ENCODE data around the gene ZNF587. TPM values are rescaled to one million over a fixed set of nuclear protein-coding genes. Genes with fewer than 3 reads are reported as not detected.
"Not testable (repeated sequence)": the region's sequence is repeated elsewhere in the genome, so short reads cannot be mapped to it uniquely, and the experiment has no call there.

Gene ZNF587
- total RNA-seq, 2 experiments from 2014 or later: 20.6 to 24.3 TPM

- no peaks in the 10 kb centered on the region for H3K9me3 Mint-ChIP-seq
- no peaks in the 10 kb centered on the region for H3K27me3 Mint-ChIP-seq
- no peak overlapping the region for H3K4me3 Mint-ChIP-seq
- peaks cover 42% of the 10 kb centered on the region for H3K4me1 Mint-ChIP-seq
- no peak for DNase-seq
- peaks cover 35% of the 10 kb centered on the region for H3K36me3 Mint-ChIP-seq
- no peak overlapping the region for H3K27ac Mint-ChIP-seq
Measured at GRCh38 chr19:57816652-57817051, 33.0 kb upstream of the ZNF587 start.

DNA sequence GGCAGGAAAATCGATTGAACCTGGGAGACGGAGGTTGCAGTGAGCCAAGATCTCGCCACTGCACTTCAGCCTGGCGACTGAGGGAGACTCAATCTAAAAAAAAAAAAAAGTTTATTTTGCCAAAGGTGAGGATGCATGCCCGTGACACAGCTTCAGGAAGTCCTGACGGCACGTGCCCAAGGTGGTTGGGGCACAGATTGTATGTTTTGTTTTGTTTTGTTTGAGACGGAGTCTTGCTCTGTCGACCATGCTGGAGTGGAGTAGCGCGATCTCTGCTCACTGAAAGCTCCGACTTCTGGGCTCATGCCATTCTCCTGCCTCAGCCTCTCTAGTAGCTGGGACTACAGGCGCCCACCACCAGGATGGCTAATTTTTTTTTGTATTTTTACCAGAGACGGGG is 31.7 kb upstream of the ZNF587 start:
- no peak overlapping the region for H3K4me3 Mint-ChIP-seq
- H3K27me3 Mint-ChIP-seq: no peaks in the 10 kb centered on the region
- no peak overlapping the region for H3K27ac Mint-ChIP-seq
- H3K4me1 Mint-ChIP-seq: peaks cover 41% of the 10 kb centered on the region
- no peaks in the 10 kb centered on the region for H3K9me3 Mint-ChIP-seq
- no peak for DNase-seq
- peaks cover 38% of the 10 kb centered on the region for H3K36me3 Mint-ChIP-seq

- Mint-ChIP-seq H3K36me3 (peaks cover 36% of the 10 kb centered on the region), H3K27me3 (no peaks in the 10 kb centered on the region), H3K9me3 (no peaks in the 10 kb centered on the region), H3K4me1 (peaks cover 40% of the 10 kb centered on the region), H3K27ac (peak overlapping the region; percentile 67), H3K4me3 (peak overlapping the region; percentile 69)
- no peak for DNase-seq
Measured at GRCh38 chr19:57818378-57818777, 31.3 kb upstream of the ZNF587 start.

DNA sequence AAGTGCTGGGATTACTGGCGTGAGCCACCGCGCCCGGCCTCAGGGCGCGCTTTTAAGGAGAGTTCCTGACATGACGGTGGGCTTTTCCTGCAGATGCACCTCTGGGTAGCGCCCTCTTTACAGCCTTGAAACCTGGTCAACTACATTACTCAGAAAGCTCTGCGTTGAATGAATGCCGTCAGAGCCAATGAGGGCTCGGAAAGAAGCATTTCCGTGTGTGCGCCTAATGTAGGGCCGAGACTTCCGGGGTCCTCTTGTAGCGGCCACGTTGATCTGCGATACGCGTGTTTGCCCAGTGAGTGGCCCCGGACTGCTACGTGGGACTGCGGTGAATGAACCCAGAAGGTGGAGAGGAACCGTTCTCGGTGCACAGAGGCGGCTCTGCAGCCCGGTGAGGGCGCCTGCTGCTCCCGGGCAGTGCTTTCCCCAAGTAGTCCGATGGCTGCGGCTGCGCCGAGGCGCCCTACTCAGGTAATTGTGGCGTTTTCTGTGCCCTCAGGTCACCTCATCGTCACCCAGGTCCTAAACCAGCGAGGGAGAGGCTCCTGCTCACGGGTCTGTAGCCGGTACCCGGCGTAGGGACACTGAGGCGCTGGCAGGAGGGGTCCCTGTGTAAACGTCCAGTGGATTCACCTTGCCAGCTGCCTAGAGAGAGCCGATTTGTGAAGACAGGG is 30.0 kb upstream of the ZNF587 start:
- H3K4me1 Mint-ChIP-seq: peaks cover 45% of the 10 kb centered on the region
- no peaks in the 10 kb centered on the region for H3K27me3 Mint-ChIP-seq
- peak overlapping the region; percentile 96 for H3K4me3 Mint-ChIP-seq

DNA sequence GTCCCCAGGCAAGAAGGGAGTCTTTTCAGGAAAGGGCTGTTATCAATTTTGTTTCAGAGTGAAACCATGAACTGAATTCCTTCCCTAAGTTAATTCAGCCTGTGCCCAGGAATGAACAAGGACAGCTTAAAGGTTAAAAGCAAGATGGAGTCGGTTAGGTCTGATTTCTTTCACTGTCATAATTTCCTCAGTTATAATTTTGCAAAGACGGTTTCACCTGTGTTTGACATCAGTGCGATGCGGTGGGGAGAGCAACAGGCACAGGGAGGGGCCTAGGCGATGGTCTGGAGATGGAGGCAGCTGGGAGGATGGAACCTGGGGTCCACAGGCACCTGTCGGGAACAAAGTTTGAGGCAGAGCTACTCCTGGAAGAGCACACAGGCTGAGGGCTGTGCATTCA is 29.1 kb upstream of the ZNF587 start:
- Mint-ChIP-seq H3K36me3 (peaks cover 38% of the 10 kb centered on the region), H3K4me3 (peak overlapping the region; percentile 96), H3K4me1 (peaks cover 43% of the 10 kb centered on the region), H3K9me3 (no peaks in the 10 kb centered on the region), H3K27ac (peak overlapping the region; percentile 96), H3K27me3 (no peaks in the 10 kb centered on the region)
- DNase-seq: no peak

More for the DNA sequence above, 30.0 kb upstream of the ZNF587 start:
- no peaks in the 10 kb centered on the region for H3K9me3 Mint-ChIP-seq
- H3K27ac Mint-ChIP-seq: peak overlapping the region; percentile 96
- DNase-seq: peak; percentile 79
- H3K36me3 Mint-ChIP-seq: peaks cover 34% of the 10 kb centered on the region

DNA sequence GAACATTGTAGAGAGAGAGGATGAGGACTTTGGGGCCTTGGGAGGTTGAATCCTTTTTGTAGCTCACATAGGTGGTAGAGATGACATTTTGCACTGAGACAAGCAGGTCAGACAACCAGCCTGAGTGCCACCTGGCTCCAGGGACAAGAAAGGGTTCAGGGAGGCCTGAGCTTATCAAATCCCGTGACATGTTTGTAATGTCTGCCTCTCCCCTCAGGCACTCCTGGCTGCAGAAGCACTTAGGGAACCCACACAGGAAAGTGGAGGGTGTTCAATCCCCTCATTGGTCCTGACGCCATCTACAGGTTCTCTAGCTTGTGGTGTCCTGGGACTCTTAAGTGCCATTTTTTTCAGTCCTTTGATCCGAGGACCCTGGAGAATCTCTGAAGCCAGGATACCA is 28.6 kb upstream of the ZNF587 start:
- peaks cover 43% of the 10 kb centered on the region for H3K4me1 Mint-ChIP-seq
- not testable (repeated sequence) for H3K27me3 Mint-ChIP-seq, DNase-seq, H3K9me3 Mint-ChIP-seq
- peak overlapping the region; percentile 96 for H3K4me3 Mint-ChIP-seq
- peaks cover 40% of the 10 kb centered on the region for H3K36me3 Mint-ChIP-seq
- H3K27ac Mint-ChIP-seq: peak overlapping the region; percentile 96

DNA sequence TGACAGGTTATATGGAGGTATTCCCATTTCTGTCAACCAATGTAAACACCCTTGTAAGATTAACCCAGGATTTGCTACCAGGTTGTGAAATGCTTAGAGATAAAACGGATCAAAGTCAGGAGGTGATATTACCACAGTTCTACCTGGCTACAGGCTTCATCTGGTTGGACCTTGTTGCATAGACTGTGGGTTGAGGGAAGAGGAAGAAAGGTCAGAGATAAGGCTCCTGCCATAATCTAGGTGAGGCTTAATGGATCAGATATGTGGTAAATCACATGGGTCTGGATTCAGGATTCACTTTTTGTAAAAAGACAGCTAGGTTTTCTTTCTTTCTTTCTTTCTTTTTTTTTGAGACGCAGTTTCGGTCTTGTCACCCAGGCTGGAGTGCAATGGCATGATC is 28.2 kb upstream of the ZNF587 start:
- not testable (repeated sequence) for H3K27me3 Mint-ChIP-seq, H3K27ac Mint-ChIP-seq, DNase-seq, H3K9me3 Mint-ChIP-seq
- Mint-ChIP-seq H3K36me3 (peaks cover 43% of the 10 kb centered on the region), H3K4me3 (peak overlapping the region; percentile 96), H3K4me1 (peaks cover 42% of the 10 kb centered on the region)

GRCh38 chr19:57823155-57823554 is 26.5 kb upstream of the ZNF587 start:
- Mint-ChIP-seq H3K36me3 (peaks cover 52% of the 10 kb centered on the region), H3K4me1 (peaks cover 47% of the 10 kb centered on the region), H3K27ac (peak overlapping the region; percentile 50), H3K4me3 (peak overlapping the region; percentile 18)
- not testable (repeated sequence) for H3K9me3 Mint-ChIP-seq, DNase-seq, H3K27me3 Mint-ChIP-seq

DNA sequence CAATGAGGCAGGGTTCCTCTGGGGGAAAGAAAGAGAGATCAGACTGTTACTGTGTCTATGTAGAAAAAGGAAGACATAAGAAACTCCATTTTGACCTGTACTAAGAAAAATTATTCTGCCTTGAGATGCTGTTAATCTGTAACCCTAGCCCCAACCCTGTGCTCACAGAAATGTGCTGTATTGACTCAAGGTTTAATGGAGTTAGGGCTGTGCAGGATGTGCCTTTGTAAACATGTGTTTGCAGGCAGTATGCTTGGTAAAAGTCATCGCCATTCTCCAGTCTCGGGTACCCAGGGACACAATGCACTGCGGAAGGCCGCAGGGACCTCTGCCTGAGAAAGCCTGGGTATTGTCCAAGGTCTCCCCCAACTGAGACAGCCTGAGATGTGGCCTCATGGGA is 26.1 kb upstream of the ZNF587 start:
- H3K27me3 Mint-ChIP-seq, H3K27ac Mint-ChIP-seq: not testable (repeated sequence)

DNA sequence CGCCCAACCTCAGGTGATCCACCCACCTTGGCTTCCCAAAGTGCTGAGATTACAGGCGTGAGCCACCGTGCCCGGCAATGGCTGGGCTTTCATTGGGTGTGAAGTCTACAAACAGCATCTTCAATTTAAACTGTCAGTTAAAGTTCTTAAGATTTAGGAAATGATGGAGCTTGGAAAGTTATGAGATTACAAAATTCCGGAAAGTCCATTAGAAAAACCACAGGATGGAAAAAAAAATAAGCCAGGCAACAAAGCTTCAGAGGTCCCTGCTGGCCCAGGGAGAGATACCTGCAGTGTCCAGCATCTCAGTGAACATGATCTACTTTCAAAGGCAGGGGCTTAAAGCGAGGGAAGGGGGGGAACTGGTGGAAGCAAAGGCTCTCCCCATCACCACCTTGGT is 24.1 kb upstream of the ZNF587 start:
- H3K27me3 Mint-ChIP-seq: no peaks in the 10 kb centered on the region
- H3K36me3 Mint-ChIP-seq: peaks cover 61% of the 10 kb centered on the region
- no peak for DNase-seq
- peaks cover 52% of the 10 kb centered on the region for H3K4me1 Mint-ChIP-seq
- no peak overlapping the region for H3K27ac Mint-ChIP-seq
- no peaks in the 10 kb centered on the region for H3K9me3 Mint-ChIP-seq
- H3K4me3 Mint-ChIP-seq: no peak overlapping the region

More for the DNA sequence above, 26.1 kb upstream of the ZNF587 start:
- not testable (repeated sequence) for H3K9me3 Mint-ChIP-seq, H3K4me3 Mint-ChIP-seq, DNase-seq
- Mint-ChIP-seq H3K4me1 (peaks cover 44% of the 10 kb centered on the region), H3K36me3 (peaks cover 52% of the 10 kb centered on the region)

DNA sequence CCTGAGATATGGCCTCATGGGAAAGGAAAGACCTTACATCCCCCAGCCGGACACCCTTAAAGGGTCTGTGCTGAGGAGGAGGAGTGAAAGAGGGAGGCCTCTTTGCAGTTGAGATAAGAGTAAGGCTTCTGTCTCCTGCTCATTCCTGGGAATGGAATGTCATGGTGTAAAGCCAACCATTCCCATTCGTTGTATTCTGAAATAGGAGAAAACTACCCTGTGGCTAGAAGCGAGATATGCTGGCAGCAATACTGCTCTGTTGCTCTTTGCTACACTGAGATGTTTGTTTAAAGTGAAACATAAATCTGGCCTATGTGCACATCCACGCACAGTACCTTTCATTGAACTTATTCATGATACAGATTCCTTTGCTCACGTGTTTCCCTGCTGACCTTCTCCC is 20.3 kb upstream of the ZNF587 start:
- H3K4me1 Mint-ChIP-seq: peaks cover 41% of the 10 kb centered on the region
- no peak for DNase-seq
- H3K36me3 Mint-ChIP-seq: peaks cover 54% of the 10 kb centered on the region
- H3K4me3 Mint-ChIP-seq: no peak overlapping the region
- H3K27ac Mint-ChIP-seq: no peak overlapping the region
- no peaks in the 10 kb centered on the region for H3K27me3 Mint-ChIP-seq
- no peaks in the 10 kb centered on the region for H3K9me3 Mint-ChIP-seq

DNA sequence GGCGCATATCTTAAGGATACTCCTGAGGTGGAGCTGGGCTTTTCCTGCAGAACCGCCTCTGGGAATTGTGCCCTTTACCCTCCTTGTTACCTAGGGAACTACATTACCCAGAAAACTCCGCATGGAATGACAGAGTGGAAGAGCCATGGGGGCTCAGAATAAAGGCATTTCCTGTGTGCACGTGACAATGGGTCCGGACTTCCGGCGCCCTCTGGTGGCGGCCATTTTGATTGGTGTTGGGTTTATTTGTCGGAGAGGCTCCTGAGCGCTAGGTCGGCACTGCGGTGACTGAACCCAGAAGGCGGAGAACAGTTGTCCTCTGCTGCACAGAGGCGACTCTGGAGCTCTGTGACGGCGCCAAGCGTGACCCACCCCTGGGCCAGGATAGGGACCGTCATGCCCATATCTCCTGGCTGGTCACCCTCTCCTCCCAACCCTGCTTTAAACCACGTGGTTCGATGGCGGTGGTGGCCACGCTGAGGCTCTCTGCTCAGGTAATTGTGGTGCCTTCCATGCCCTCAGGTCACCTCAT is 19.5 kb upstream of the ZNF587 start, which contains the start of gene ZNF587B:
Gene ZNF587B (plus strand): TSS at position 229 of the 532 bp plus-strand sequence. CDS start 230 bp downstream, at position 459.
- Mint-ChIP-seq H3K27me3 (no peaks in the 10 kb centered on the region), H3K4me3 (peak within 1 kb of the TSS; percentile 59), H3K36me3 (peaks cover 49% of the 10 kb centered on the region), H3K4me1 (peaks cover 36% of the 10 kb centered on the region), H3K27ac (peak within 1 kb of the TSS; percentile 60), H3K9me3 (no peaks in the 10 kb centered on the region)
- peak; percentile 35 for DNase-seq

DNA sequence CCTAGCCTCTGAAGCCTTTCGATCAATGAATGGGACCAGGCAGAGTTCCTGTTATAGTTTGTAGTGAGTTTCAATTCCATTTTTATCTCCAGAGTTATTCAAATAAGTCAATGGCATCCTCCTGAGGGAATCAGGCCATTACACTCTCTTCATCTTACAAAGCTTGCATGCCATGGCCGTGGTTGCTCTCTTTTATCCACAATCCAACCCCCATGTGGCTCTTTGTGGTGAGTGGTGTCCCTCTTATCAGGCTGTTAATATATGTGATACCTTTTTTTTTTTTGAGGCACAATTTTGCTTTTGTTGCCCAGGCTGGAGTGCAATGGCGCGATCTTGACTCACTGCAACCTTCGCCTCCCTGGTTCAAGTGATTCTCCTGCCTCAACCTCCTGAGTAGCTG is 12.7 kb upstream of the ZNF587 start:
- not testable (repeated sequence) for H3K4me3 Mint-ChIP-seq, H3K27me3 Mint-ChIP-seq, H3K9me3 Mint-ChIP-seq, H3K27ac Mint-ChIP-seq, DNase-seq
- Mint-ChIP-seq H3K4me1 (peaks cover 21% of the 10 kb centered on the region), H3K36me3 (peaks cover 16% of the 10 kb centered on the region)

DNA sequence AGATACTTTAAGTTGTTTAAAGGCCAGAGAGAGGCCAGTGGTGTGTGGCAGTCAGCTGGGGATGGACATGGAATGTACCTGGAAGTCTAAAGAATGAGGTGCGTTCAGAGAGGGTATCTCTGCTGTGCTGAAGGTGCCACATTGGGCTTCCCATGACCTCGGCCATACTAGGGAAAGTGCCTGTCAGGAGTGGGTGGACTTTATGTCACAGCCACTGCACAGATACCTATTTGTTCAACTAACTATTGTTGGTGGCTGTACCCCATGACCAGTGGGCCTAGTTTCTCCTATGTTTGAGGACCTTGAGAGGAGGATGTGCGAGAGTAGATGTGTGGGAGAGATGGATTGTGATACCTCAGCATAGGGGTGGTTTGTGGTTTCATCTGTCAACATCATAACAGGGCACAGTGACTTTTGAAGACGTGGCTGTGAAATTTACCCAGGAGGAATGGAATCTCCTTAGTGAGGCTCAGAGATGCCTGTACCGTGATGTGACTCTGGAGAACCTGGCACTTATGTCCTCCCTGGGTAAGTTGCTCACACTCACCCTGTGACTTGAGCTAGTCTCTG is 11.0 kb upstream of the ZNF587 start:
- H3K4me3 Mint-ChIP-seq, DNase-seq, H3K9me3 Mint-ChIP-seq, H3K27ac Mint-ChIP-seq, H3K27me3 Mint-ChIP-seq: not testable (repeated sequence)
- peaks cover 25% of the 10 kb centered on the region for H3K36me3 Mint-ChIP-seq
- H3K4me1 Mint-ChIP-seq: peaks cover 19% of the 10 kb centered on the region

DNA sequence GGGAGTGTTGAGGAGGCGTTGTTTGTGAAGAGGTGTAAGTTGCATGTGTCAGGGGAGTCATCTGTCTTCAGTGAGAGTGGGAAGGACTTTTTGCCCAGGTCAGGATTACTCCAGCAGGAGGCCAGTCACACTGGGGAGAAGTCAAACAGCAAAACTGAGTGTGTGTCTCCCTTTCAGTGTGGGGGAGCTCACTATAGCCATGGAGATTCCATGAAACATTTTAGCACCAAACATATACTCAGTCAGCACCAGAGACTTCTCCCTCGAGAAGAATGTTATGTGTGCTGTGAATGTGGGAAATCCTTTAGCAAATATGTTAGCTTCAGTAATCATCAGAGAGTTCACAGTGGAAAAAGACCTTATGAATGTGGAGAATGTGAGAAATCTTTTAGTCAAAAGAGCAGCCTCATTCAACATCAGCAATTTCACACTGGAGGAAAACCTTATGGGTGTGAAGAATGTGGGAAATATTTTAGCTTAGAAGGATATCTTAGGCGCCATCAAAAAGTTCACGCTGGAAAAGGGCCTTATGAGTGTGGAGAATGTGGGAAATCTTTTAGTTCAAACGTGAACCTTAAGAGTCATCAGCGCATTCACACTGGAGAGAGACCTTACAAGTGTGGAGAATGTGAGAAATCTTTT is 8.4 kb upstream of the ZNF587 start:
- H3K4me3 Mint-ChIP-seq: no peak overlapping the region
- no peak overlapping the region for H3K27ac Mint-ChIP-seq
- H3K27me3 Mint-ChIP-seq: no peaks in the 10 kb centered on the region
- no peak for DNase-seq
- no peaks in the 10 kb centered on the region for H3K9me3 Mint-ChIP-seq
- peaks cover 22% of the 10 kb centered on the region for H3K4me1 Mint-ChIP-seq
- H3K36me3 Mint-ChIP-seq: peaks cover 38% of the 10 kb centered on the region
